Stimulated activated CD4-positive, alpha-beta T cell treated with anti-CD3 and anti-CD28 coated beads, Interleukin-12 subunit alpha, Interleukin-12 subunit beta, amount 100 ng/mL, for 24 hours (primary cell): ENCODE data around the gene SLC35F4.

ENCODE experiments used
- DNase-seq, 2 experiments: peaks; one replicate each; pipeline ENCODE4 v3.0.0-alpha.2; 2020; ENCODE audit warnings: low read depth in 2 of 2

The SLC35F4 gene

GRCh38 chr14:57848786-57849185, 17.1 kb downstream of the SLC35F4 start:
- DNase-seq, result no peak

- no peak for DNase-seq
Measured at GRCh38 chr14:57848353-57848752, 17.5 kb downstream of the SLC35F4 start.

- no peak for DNase-seq
Measured at GRCh38 chr14:57847706-57848105, 18.2 kb downstream of the SLC35F4 start.

GRCh38 chr14:57847096-57847495, 18.8 kb downstream of the SLC35F4 start:
- DNase-seq, result no peak

GRCh38 chr14:57846596-57846995, 19.3 kb downstream of the SLC35F4 start:
- no peak for DNase-seq

GRCh38 chr14:57845802-57846531, 19.9 kb downstream of the SLC35F4 start:
- no peak for DNase-seq

- DNase-seq, result no peak
Measured at GRCh38 chr14:57845316-57845715, 20.6 kb downstream of the SLC35F4 start.

- no peak for DNase-seq
Measured at GRCh38 chr14:57837267-57837666, 28.6 kb downstream of the SLC35F4 start.

- DNase-seq, result no peak
Measured at GRCh38 chr14:57835766-57836165, 30.1 kb downstream of the SLC35F4 start.

- no peak for DNase-seq
Measured at GRCh38 chr14:57834961-57835360, 30.9 kb downstream of the SLC35F4 start.

GRCh38 chr14:57834001-57834598, 31.8 kb downstream of the SLC35F4 start:
- no peak for DNase-seq

GRCh38 chr14:57833323-57833722, 32.6 kb downstream of the SLC35F4 start:
- no peak for DNase-seq

GRCh38 chr14:57831981-57832380, 33.9 kb downstream of the SLC35F4 start:
- DNase-seq, result no peak

GRCh38 chr14:57828713-57829112, 37.2 kb downstream of the SLC35F4 start:
- DNase-seq, result no peak

- no peak for DNase-seq
Measured at GRCh38 chr14:57823015-57823660, 42.8 kb downstream of the SLC35F4 start.

- DNase-seq, result no peak
Measured at GRCh38 chr14:57822081-57822480, 43.8 kb downstream of the SLC35F4 start.

- no peak for DNase-seq
Measured at GRCh38 chr14:57820581-57820980, 45.3 kb downstream of the SLC35F4 start.

- no peak for DNase-seq
Measured at GRCh38 chr14:57818511-57818910, 47.4 kb downstream of the SLC35F4 start.

- no peak for DNase-seq
Measured at GRCh38 chr14:57816568-57817284, 49.2 kb downstream of the SLC35F4 start.

GRCh38 chr14:57814726-57815125, 51.2 kb downstream of the SLC35F4 start:
- DNase-seq, result no peak

GRCh38 chr14:57812741-57813140, 53.2 kb downstream of the SLC35F4 start:
- no peak for DNase-seq

GRCh38 chr14:57811998-57812546, 53.8 kb downstream of the SLC35F4 start:
- DNase-seq, result no peak
